Fibroblast of pulmonary artery (primary cell): ENCODE data around the gene PYDC1.
A peak's percentile ranks its signal among the peaks of the same experiment; 100 is the strongest.

Experiments
- DNase-seq: peaks from one replicate; pipeline ENCODE4 v3.0.0-alpha.2; 2010; ENCODE audit warnings: low read depth
- H3K4me3 ChIP-seq: replicated peaks from 2 replicates; pipeline ENCODE4 v1.5.1; 2011; ENCODE audit warnings: low read depth, mild to moderate bottlenecking, control low read depth, low read length, moderate library complexity
- CTCF ChIP-seq: IDR thresholded peaks from 2 replicates; pipeline ENCODE4 v1.5.1; 2011; ENCODE audit warnings: mild to moderate bottlenecking, control low read depth, low read length, inconsistent platforms; ENCODE audit errors: missing control alignments

Gene PYDC1

GRCh38 chr16:31213342-31213741 lies 3.6 kb downstream of the PYDC1 start:
- no peak overlapping the region for H3K4me3 ChIP-seq
- no peak for DNase-seq

GRCh38 chr16:31206776-31207175 lies 10.2 kb downstream of the PYDC1 start:
- no peak for DNase-seq
- no peak overlapping the region for H3K4me3 ChIP-seq
- no peak for TF ChIP-seq CTCF

More at GRCh38 chr16:31213342-31213741, 3.6 kb downstream of the PYDC1 start:
- TF ChIP-seq CTCF = no peak

- no peak for DNase-seq
- no peak for TF ChIP-seq CTCF
Observed at GRCh38 chr16:31204871-31205666, 11.9 kb downstream of the PYDC1 start.

GRCh38 chr16:31202414-31203375 lies 14.2 kb downstream of the PYDC1 start, which contains the start of gene PYCARD:
Gene PYCARD, minus strand, starts transcription at chr16:31202760. Its CDS starts 70 bp downstream, at chr16:31202690.
- H3K4me3 ChIP-seq = peak within 1 kb of the TSS; percentile 60
- peak; percentile 31 for DNase-seq
- no peak for TF ChIP-seq CTCF

More at GRCh38 chr16:31204871-31205666, 11.9 kb downstream of the PYDC1 start:
- H3K4me3 ChIP-seq = no peak overlapping the region

- DNase-seq = no peak
- peak overlapping the region; percentile 60 for H3K4me3 ChIP-seq
- no peak for TF ChIP-seq CTCF
Observed at GRCh38 chr16:31201582-31202413, 15.1 kb downstream of the PYDC1 start.
